Neural progenitor cell (in vitro differentiated cells): ENCODE data around the gene VEZT.

Source experiments
- EZH2 ChIP-seq: fragments of 200-600 bp; sonication (generic); IDR thresholded peaks from 2 replicates; pipeline ENCODE4 v1.6.1; 2017; ENCODE audit warnings: antibody characterized with exemption, mild to moderate bottlenecking, moderate library complexity
- EZH2phosphoT487 ChIP-seq: fragments of 200-600 bp; sonication (generic); IDR thresholded peaks from 2 replicates; pipeline ENCODE4 v1.6.1; 2017; ENCODE audit warnings: antibody characterized with exemption
- TF ChIP-seq, protein P1 (sequence below): fragments of 200-600 bp; sonication (generic); IDR thresholded peaks from 2 replicates; pipeline ENCODE4 v1.5.1; 2017; ENCODE audit warnings: antibody characterized with exemption, mild to moderate bottlenecking

DNA sequence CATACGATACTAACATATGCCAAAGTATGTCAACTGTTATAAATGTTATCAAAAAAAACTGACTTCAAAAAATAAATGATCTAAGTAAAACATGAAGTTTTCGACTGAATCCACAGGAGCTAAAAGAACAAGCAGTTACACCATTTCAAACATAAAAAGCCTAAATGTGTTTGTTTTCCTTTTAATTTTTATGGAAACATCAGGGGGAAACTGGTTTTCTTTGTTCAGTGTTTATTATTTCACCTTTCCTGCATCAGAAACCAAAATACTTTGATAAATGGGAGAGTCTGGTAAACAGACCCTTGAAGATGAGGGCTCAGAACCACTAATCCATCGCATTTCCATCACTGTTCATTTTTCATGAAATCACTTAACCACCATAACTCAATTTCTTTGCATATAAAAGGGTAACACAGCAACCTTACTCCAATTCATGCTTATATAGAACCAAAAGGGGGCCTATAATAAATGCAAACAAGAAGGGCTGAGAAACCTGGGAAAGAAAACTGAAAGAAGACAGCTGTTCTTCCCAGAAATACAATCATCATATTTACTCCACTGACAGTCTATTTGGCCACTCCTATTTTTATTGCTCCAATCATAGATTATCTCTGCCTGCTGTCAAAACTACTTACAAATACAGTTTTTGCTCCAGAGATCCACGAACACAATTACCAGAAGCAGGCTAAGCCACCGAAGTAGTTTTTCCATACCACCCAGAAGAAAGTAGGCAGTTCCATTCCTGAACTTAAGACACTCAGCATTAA lies 17.3 kb upstream of the VEZT start:
- TF ChIP-seq, protein P1, sequence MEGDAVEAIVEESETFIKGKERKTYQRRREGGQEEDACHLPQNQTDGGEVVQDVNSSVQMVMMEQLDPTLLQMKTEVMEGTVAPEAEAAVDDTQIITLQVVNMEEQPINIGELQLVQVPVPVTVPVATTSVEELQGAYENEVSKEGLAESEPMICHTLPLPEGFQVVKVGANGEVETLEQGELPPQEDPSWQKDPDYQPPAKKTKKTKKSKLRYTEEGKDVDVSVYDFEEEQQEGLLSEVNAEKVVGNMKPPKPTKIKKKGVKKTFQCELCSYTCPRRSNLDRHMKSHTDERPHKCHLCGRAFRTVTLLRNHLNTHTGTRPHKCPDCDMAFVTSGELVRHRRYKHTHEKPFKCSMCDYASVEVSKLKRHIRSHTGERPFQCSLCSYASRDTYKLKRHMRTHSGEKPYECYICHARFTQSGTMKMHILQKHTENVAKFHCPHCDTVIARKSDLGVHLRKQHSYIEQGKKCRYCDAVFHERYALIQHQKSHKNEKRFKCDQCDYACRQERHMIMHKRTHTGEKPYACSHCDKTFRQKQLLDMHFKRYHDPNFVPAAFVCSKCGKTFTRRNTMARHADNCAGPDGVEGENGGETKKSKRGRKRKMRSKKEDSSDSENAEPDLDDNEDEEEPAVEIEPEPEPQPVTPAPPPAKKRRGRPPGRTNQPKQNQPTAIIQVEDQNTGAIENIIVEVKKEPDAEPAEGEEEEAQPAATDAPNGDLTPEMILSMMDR, result no peak
- TF ChIP-seq EZH2 (no peak), EZH2phosphoT487 (no peak)
